GM23338 (cell line): ENCODE data around the gene LRRC37A3. TPM values are rescaled to one million over a fixed set of nuclear protein-coding genes. Genes with fewer than 3 reads are reported as not detected.

ENCODE experiments used
- ATAC-seq: fragments of 200-7000 bp; cut with Tn5 transposase; 3 replicates; pipeline ENCODE4 v1.9.1; 2020
- DNase-seq: peaks from one replicate; pipeline ENCODE4 v3.0.0-alpha.2; 2015; ENCODE audit warnings: low spot score
- H2AFZ ChIP-seq: fragments of 200-600 bp; sonication (generic); 2 replicates; pipeline ENCODE4 v1.8.0; 2016; ENCODE audit warnings: antibody characterized with exemption, mild to moderate bottlenecking, moderate library complexity
- H3F3A ChIP-seq: fragments of 200-600 bp; sonication (generic); replicated peaks from 2 replicates; pipeline ENCODE4 v1.8.0; 2017; ENCODE audit warnings: antibody characterized with exemption, mixed run types, low read depth
- H3K27ac ChIP-seq: fragments of 200-600 bp; sonication (generic); 2 replicates; pipeline ENCODE4 v1.6.1; 2016; ENCODE audit warnings: low read depth
- H3K27me3 ChIP-seq: fragments of 200-600 bp; sonication (generic); 2 replicates; pipeline ENCODE4 v1.8.0; 2016; ENCODE audit warnings: mild to moderate bottlenecking, mixed run types, moderate library complexity; ENCODE audit not compliant: insufficient read depth
- H3K36me3 ChIP-seq: fragments of 200-600 bp; sonication (generic); 2 replicates; pipeline ENCODE4 v1.8.0; 2016; ENCODE audit warnings: mild to moderate bottlenecking; ENCODE audit not compliant: insufficient read depth
- H3K4me1 ChIP-seq: fragments of 200-600 bp; sonication (generic); 2 replicates; pipeline ENCODE4 v1.8.0; 2016; ENCODE audit warnings: mild to moderate bottlenecking, moderate library complexity; ENCODE audit not compliant: insufficient read depth
- H3K4me2 ChIP-seq: fragments of 200-600 bp; sonication (generic); 2 replicates; pipeline ENCODE4 v1.7.1; 2017; ENCODE audit warnings: mixed run types
- H3K4me3 ChIP-seq: fragments of 200-600 bp; sonication (generic); 2 replicates; pipeline ENCODE4 v1.6.1; 2016; ENCODE audit warnings: mixed run types
- H3K79me2 ChIP-seq: fragments of 200-600 bp; sonication (generic); replicated peaks from 2 replicates; pipeline ENCODE4 v1.8.0; 2017; ENCODE audit warnings: mild to moderate bottlenecking; ENCODE audit not compliant: insufficient read depth
- H3K9me2 ChIP-seq: fragments of 200-600 bp; sonication (generic); 2 replicates; pipeline ENCODE4 v1.8.0; 2017; ENCODE audit not compliant: insufficient read depth
- H4K20me1 ChIP-seq: fragments of 200-600 bp; sonication (generic); replicated peaks from 2 replicates; pipeline ENCODE4 v1.8.0; 2017; ENCODE audit warnings: mild to moderate bottlenecking; ENCODE audit not compliant: insufficient read depth
- H3K27ac Mint-ChIP-seq: 2 replicates; pipeline ENCODE4 v1.8.0; 2020; ENCODE audit warnings: inconsistent platforms, mild to moderate bottlenecking, moderate library complexity, mixed read lengths
- H3K27me3 Mint-ChIP-seq: 3 replicates; pipeline ENCODE4 v1.8.0; 2022; ENCODE audit warnings: low read depth, mild to moderate bottlenecking, moderate library complexity, mixed read lengths, inconsistent platforms; ENCODE audit not compliant: insufficient read depth, poor library complexity
- H3K36me3 Mint-ChIP-seq: 3 replicates; pipeline ENCODE4 v1.8.0; 2021; ENCODE audit warnings: low read depth, mild to moderate bottlenecking, inconsistent platforms, moderate library complexity, mixed read lengths
- H3K4me1 Mint-ChIP-seq: 3 replicates; pipeline ENCODE4 v1.8.0; 2020; ENCODE audit warnings: mild to moderate bottlenecking, inconsistent platforms, mixed read lengths
- H3K4me3 Mint-ChIP-seq: 3 replicates; pipeline ENCODE4 v1.8.0; 2021; ENCODE audit warnings: moderate library complexity, mild to moderate bottlenecking, inconsistent platforms, mixed read lengths
- H3K9me3 Mint-ChIP-seq: 3 replicates; pipeline ENCODE4 v1.8.0; 2020; ENCODE audit warnings: moderate library complexity, mild to moderate bottlenecking, inconsistent platforms, mixed read lengths
- CREB1 ChIP-seq: fragments of 250-450 bp; sonication (Bioruptor Pico); IDR thresholded peaks from 2 replicates; pipeline ENCODE4 v1.5.0; 2020; ENCODE audit warnings: low read depth, mild to moderate bottlenecking, moderate library complexity
- ETS1 ChIP-seq: IDR thresholded peaks from 2 replicates; pipeline ENCODE4 v1.6.1; 2016; ENCODE audit warnings: antibody characterized with exemption
- EZH2 ChIP-seq: fragments of 200-600 bp; sonication (generic); IDR thresholded peaks from one replicate; pipeline ENCODE4 v1.8.0; 2017; ENCODE audit warnings: antibody characterized with exemption, mild to moderate bottlenecking, low read depth; ENCODE audit not compliant: unreplicated experiment
- EZH2phosphoT487 ChIP-seq: fragments of 200-600 bp; sonication (generic); IDR thresholded peaks from one replicate; pipeline ENCODE4 v1.8.1; 2018; ENCODE audit warnings: antibody characterized with exemption; ENCODE audit not compliant: unreplicated experiment
- JUNB ChIP-seq: IDR thresholded peaks from one replicate; pipeline ENCODE4 v1.6.1; 2016; ENCODE audit warnings: antibody characterized with exemption; ENCODE audit not compliant: unreplicated experiment
- NANOG ChIP-seq: IDR thresholded peaks from 2 replicates; pipeline ENCODE4 v1.6.1; 2016; ENCODE audit warnings: antibody characterized with exemption, borderline replicate concordance
- POLR2AphosphoS5 ChIP-seq: IDR thresholded peaks from 2 replicates; pipeline ENCODE4 v1.6.1; 2016; ENCODE audit warnings: antibody characterized with exemption, low read depth
- STAT1 ChIP-seq: IDR thresholded peaks from one replicate; pipeline ENCODE4 v1.6.1; 2016; ENCODE audit warnings: antibody characterized with exemption; ENCODE audit not compliant: unreplicated experiment
- ZNF114 ChIP-seq: fragments of 250-450 bp; sonication (Bioruptor Pico); IDR thresholded peaks from 2 replicates; pipeline ENCODE4 v1.5.0; 2020; ENCODE audit warnings: mild to moderate bottlenecking, moderate library complexity
- ZNF331 ChIP-seq: fragments of 250-450 bp; sonication (Bioruptor Pico); IDR thresholded peaks from 2 replicates; pipeline ENCODE4 v1.5.0; 2020; ENCODE audit warnings: low read depth, mild to moderate bottlenecking, moderate library complexity
- polyA plus RNA-seq: library from polyadenylated mRNA; unstranded; fragments of >200 nt; fragmentation: Nextera tagmentation; extraction: Ambion mirVana; gene quantifications from 2 replicates; pipeline ENCODE4 v1.2.1, GENCODE V29; 2016
- total RNA-seq: library from RNA; depleted of rRNA; stranded (reverse); fragments of >200 nt; shearing (Covaris generic); gene quantifications from 2 replicates; pipeline ENCODE4 v1.2.3, GENCODE V29; 2014
- TF ChIP-seq, protein P1 (sequence below): fragments of 250-450 bp; sonication (Bioruptor Pico); IDR thresholded peaks from 2 replicates; pipeline ENCODE4 v1.5.0; 2020; ENCODE audit warnings: mild to moderate bottlenecking, moderate library complexity
- TF ChIP-seq, protein P2 (sequence below), 2 experiments: fragments of 200-600 bp in 1 of 2; sonication (generic) in 1 of 2; conservative IDR thresholded peaks; 2 replicates each; pipeline versions ENCODE4 v1.5.1 to v1.6.1; 2016 to 2017; ENCODE audit warnings: antibody characterized with exemption in 2 of 2, low read depth in 2 of 2, mild to moderate bottlenecking in 2 of 2, moderate library complexity in 1 of 2
- TF ChIP-seq, protein P3 (sequence below): IDR thresholded peaks from one replicate; pipeline ENCODE4 v1.6.1; 2018; ENCODE audit warnings: antibody characterized with exemption; ENCODE audit not compliant: unreplicated experiment

Gene LRRC37A3
- total and polyA plus RNA-seq, 2 experiments from 2014 or later, result 3.5 to 5.6 TPM

DNA sequence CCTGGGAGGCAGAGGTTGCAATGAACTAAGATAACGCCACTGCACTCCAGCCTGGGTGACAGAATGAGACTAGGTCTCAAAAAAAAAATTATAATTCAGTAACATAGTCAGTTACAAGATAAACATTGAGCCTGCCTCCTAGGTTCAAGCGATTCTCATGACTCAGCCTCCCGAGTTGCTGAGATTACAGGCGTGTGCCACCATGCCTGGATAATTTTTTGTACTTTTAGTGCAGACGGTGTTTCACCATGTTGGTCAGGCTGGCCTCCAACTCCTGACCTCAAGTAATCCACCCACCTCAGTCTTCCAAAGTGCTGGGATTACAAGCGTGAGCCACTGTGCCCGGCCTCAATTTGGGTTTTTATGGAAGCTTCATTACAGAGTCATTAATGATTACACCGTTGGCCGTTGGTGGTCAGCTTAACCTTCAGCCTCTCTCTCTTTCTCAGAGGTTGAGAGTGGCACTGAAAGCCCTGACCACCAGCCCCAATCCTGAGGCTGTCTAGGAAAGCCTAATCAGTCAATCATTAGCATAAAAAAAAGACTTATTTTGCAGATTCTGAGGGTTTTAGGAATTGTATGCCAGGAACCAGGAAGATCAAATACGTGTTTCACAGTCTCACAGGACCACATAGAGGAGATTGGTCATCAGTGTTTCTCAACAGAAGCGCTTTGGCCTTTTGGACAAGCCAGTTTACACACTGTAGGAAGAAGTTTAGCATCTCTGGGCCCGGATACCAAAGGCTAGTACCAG, 1.3 kb upstream of the LRRC37A3 start:
- no peaks in the 10 kb centered on the region for H3K36me3 Mint-ChIP-seq
- H3K9me3 Mint-ChIP-seq, result no peaks in the 10 kb centered on the region
- H3K27me3 Mint-ChIP-seq, result peaks cover 13% of the 10 kb centered on the region
- H3K4me2 ChIP-seq, result 0 out of 2 replicates have a peak overlapping the region, but pooled peaks have one; percentile 25
- H3K27me3 ChIP-seq, result peaks cover 11% of the 10 kb centered on the region
- no peak overlapping the region for H3K27ac Mint-ChIP-seq
- TF ChIP-seq ZNF331 (CRISPR knock-in tag) (no peak), JUNB (no peak), POLR2AphosphoS5 (no peak), EZH2phosphoT487 (no peak), EZH2 (no peak), ETS1 (no peak), NANOG (no peak), STAT1 (no peak), CREB1 (CRISPR knock-in tag) (no peak), ZNF114 (CRISPR knock-in tag) (no peak)
- TF ChIP-seq, protein P1, sequence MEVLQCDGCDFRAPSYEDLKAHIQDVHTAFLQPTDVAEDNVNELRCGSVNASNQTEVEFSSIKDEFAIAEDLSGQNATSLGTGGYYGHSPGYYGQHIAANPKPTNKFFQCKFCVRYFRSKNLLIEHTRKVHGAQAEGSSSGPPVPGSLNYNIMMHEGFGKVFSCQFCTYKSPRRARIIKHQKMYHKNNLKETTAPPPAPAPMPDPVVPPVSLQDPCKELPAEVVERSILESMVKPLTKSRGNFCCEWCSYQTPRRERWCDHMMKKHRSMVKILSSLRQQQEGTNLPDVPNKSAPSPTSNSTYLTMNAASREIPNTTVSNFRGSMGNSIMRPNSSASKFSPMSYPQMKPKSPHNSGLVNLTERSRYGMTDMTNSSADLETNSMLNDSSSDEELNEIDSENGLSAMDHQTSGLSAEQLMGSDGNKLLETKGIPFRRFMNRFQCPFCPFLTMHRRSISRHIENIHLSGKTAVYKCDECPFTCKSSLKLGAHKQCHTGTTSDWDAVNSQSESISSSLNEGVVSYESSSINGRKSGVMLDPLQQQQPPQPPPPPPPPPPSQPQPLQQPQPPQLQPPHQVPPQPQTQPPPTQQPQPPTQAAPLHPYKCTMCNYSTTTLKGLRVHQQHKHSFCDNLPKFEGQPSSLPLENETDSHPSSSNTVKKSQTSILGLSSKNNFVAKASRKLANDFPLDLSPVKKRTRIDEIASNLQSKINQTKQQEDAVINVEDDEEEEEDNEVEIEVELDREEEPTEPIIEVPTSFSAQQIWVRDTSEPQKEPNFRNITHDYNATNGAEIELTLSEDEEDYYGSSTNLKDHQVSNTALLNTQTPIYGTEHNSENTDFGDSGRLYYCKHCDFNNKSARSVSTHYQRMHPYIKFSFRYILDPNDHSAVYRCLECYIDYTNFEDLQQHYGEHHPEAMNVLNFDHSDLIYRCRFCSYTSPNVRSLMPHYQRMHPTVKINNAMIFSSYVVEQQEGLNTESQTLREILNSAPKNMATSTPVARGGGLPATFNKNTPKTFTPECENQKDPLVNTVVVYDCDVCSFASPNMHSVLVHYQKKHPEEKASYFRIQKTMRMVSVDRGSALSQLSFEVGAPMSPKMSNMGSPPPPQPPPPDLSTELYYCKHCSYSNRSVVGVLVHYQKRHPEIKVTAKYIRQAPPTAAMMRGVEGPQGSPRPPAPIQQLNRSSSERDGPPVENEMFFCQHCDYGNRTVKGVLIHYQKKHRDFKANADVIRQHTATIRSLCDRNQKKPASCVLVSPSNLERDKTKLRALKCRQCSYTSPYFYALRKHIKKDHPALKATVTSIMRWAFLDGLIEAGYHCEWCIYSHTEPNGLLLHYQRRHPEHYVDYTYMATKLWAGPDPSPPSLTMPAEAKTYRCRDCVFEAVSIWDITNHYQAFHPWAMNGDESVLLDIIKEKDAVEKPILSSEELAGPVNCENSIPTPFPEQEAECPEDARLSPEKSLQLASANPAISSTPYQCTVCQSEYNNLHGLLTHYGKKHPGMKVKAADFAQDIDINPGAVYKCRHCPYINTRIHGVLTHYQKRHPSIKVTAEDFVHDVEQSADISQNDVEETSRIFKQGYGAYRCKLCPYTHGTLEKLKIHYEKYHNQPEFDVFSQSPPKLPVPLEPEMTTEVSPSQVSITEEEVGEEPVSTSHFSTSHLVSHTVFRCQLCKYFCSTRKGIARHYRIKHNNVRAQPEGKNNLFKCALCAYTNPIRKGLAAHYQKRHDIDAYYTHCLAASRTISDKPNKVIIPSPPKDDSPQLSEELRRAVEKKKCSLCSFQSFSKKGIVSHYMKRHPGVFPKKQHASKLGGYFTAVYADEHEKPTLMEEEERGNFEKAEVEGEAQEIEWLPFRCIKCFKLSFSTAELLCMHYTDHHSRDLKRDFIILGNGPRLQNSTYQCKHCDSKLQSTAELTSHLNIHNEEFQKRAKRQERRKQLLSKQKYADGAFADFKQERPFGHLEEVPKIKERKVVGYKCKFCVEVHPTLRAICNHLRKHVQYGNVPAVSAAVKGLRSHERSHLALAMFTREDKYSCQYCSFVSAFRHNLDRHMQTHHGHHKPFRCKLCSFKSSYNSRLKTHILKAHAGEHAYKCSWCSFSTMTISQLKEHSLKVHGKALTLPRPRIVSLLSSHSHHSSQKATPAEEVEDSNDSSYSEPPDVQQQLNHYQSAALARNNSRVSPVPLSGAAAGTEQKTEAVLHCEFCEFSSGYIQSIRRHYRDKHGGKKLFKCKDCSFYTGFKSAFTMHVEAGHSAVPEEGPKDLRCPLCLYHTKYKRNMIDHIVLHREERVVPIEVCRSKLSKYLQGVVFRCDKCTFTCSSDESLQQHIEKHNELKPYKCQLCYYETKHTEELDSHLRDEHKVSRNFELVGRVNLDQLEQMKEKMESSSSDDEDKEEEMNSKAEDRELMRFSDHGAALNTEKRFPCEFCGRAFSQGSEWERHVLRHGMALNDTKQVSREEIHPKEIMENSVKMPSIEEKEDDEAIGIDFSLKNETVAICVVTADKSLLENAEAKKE (CRISPR knock-in tag), result no peak
- TF ChIP-seq, protein P2, sequence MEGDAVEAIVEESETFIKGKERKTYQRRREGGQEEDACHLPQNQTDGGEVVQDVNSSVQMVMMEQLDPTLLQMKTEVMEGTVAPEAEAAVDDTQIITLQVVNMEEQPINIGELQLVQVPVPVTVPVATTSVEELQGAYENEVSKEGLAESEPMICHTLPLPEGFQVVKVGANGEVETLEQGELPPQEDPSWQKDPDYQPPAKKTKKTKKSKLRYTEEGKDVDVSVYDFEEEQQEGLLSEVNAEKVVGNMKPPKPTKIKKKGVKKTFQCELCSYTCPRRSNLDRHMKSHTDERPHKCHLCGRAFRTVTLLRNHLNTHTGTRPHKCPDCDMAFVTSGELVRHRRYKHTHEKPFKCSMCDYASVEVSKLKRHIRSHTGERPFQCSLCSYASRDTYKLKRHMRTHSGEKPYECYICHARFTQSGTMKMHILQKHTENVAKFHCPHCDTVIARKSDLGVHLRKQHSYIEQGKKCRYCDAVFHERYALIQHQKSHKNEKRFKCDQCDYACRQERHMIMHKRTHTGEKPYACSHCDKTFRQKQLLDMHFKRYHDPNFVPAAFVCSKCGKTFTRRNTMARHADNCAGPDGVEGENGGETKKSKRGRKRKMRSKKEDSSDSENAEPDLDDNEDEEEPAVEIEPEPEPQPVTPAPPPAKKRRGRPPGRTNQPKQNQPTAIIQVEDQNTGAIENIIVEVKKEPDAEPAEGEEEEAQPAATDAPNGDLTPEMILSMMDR (conservative IDR thresholded peaks at IDR 0.05; ENCODE audit: low read depth in 2 of 2), result no peak
- TF ChIP-seq, protein P3, sequence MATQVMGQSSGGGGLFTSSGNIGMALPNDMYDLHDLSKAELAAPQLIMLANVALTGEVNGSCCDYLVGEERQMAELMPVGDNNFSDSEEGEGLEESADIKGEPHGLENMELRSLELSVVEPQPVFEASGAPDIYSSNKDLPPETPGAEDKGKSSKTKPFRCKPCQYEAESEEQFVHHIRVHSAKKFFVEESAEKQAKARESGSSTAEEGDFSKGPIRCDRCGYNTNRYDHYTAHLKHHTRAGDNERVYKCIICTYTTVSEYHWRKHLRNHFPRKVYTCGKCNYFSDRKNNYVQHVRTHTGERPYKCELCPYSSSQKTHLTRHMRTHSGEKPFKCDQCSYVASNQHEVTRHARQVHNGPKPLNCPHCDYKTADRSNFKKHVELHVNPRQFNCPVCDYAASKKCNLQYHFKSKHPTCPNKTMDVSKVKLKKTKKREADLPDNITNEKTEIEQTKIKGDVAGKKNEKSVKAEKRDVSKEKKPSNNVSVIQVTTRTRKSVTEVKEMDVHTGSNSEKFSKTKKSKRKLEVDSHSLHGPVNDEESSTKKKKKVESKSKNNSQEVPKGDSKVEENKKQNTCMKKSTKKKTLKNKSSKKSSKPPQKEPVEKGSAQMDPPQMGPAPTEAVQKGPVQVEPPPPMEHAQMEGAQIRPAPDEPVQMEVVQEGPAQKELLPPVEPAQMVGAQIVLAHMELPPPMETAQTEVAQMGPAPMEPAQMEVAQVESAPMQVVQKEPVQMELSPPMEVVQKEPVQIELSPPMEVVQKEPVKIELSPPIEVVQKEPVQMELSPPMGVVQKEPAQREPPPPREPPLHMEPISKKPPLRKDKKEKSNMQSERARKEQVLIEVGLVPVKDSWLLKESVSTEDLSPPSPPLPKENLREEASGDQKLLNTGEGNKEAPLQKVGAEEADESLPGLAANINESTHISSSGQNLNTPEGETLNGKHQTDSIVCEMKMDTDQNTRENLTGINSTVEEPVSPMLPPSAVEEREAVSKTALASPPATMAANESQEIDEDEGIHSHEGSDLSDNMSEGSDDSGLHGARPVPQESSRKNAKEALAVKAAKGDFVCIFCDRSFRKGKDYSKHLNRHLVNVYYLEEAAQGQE, result no peak
- peak overlapping the region; percentile 96 for H2AFZ ChIP-seq
- H3K4me1 Mint-ChIP-seq, result peaks cover 7% of the 10 kb centered on the region
- H3K9me2 ChIP-seq, result peaks cover 3% of the 10 kb centered on the region; the same call in 1 of the 2 replicates
- peak overlapping the region; percentile 82 for H3K4me3 Mint-ChIP-seq
- H3F3A ChIP-seq, result peaks cover 15% of the 10 kb centered on the region; the same call in 1 of the 2 replicates
- no peaks in the 10 kb centered on the region for H4K20me1 ChIP-seq
- H3K36me3 ChIP-seq, result no peaks in the 10 kb centered on the region
- ATAC-seq (no peak), DNase-seq (peak; percentile 20)
- 0 out of 2 replicates have a peak, but pooled peaks cover 2% of the 10 kb centered on the region for H3K79me2 ChIP-seq
- peaks cover 13% of the 10 kb centered on the region for H3K4me1 ChIP-seq
- H3K4me3 ChIP-seq, result peak overlapping the region; percentile 92; the same call in 1 of the 2 replicates
- H3K27ac ChIP-seq, result no peak overlapping the region
